B cell (primary cell): ENCODE measurements around the gene SMAD2. TPM values are rescaled to one million over a fixed set of nuclear protein-coding genes. Genes with fewer than 3 reads are reported as not detected.

Experiments
- ATAC-seq: fragments of 200-7000 bp; cut with Tn5 transposase; one replicate; pipeline ENCODE4 v1.10.0; 2021; ENCODE audit warnings: low read depth, mild to moderate bottlenecking, moderate number of reproducible peaks, moderate library complexity
- CTCF ChIA-PET: fragments of 350-600 bp; sonication (Branson Sonifier 250); formaldehyde crosslinking; loops from one replicate; lab custom pipeline; 2021; ENCODE audit warnings: antibody characterized with exemption, inconsistent platforms; lab: Charles Lee
- POLR2A ChIA-PET: fragments of 350-600 bp; sonication (Branson Sonifier 250); formaldehyde crosslinking; loops from one replicate; lab custom pipeline; 2021; ENCODE audit warnings: antibody characterized with exemption; lab: Charles Lee
- DNase-seq: peaks from one replicate; pipeline ENCODE4 v3.0.0; 2013
- H2AFZ ChIP-seq: 2 replicates; pipeline ENCODE4 v1.6.1; 2012; ENCODE audit warnings: mild to moderate bottlenecking, low read depth, low read length; ENCODE audit not compliant: insufficient read depth, poor library complexity, severe bottlenecking
- H3K27ac ChIP-seq, 2 donors: 1 replicate in 1 of 2; 2 replicates in 1 of 2; pipeline ENCODE4 v1.5.1; 2012 to 2013; ENCODE audit warnings: low read length in 2 of 2, mild to moderate bottlenecking in 2 of 2, moderate library complexity in 1 of 2
- H3K27me3 ChIP-seq, 4 experiments: fragments of 200-600 bp in 1 of 4; sonication (generic) in 1 of 4; replicated peaks in 1 of 4; 1 replicate in 2 of 4; 2 replicates in 2 of 4; pipeline versions ENCODE4 v1.6.1 to v1.7.0; 2013 to 2016; ENCODE audit warnings: low read length in 3 of 4, mild to moderate bottlenecking in 2 of 4, mixed read lengths in 1 of 4, moderate library complexity in 1 of 4; ENCODE audit not compliant: insufficient read depth in 4 of 4, control insufficient read depth in 3 of 4; ENCODE audit errors: control extremely low read depth in 1 of 4
- H3K36me3 ChIP-seq, 2 experiments: replicated peaks in 1 of 2; 1 replicate in 1 of 2; 2 replicates in 1 of 2; pipeline versions ENCODE4 v1.6.1 to v1.7.1; 2013; ENCODE audit warnings: low read length in 1 of 2; ENCODE audit not compliant: insufficient read depth in 2 of 2, control insufficient read depth in 1 of 2; ENCODE audit errors: control extremely low read depth in 1 of 2, extremely low read depth in 1 of 2
- H3K4me1 ChIP-seq, 2 donors: fragments of 200-600 bp in 1 of 2; sonication (generic) in 1 of 2; 1 replicate in 1 of 2; 2 replicates in 1 of 2; pipeline versions ENCODE4 v1.5.1 to v1.6.1; 2013 to 2017; ENCODE audit warnings: low read length in 2 of 2; ENCODE audit not compliant: control insufficient read depth in 2 of 2, insufficient read depth in 2 of 2
- H3K4me2 ChIP-seq: replicated peaks from 2 replicates; pipeline ENCODE3; 2012; ENCODE audit warnings: mild to moderate bottlenecking, low read depth, low read length; ENCODE audit not compliant: poor library complexity, severe bottlenecking
- H3K4me3 ChIP-seq, 5 experiments: fragments of 200-600 bp in 1 of 5; sonication (generic) in 1 of 5; 1 replicate in 3 of 5; 2 replicates in 2 of 5; pipeline versions ENCODE4 v1.5.1 to v1.7.0; 2011 to 2016; ENCODE audit warnings: low read length in 4 of 5, mild to moderate bottlenecking in 4 of 5, low read depth in 2 of 5, control low read depth in 1 of 5, moderate library complexity in 1 of 5; ENCODE audit not compliant: insufficient read depth in 1 of 5; ENCODE audit errors: control extremely low read depth in 1 of 5, extremely low read depth in 1 of 5
- H3K79me2 ChIP-seq: fragments of 200-600 bp; sonication (generic); one replicate; pipeline ENCODE4 v1.6.0; 2016; ENCODE audit warnings: low read length; ENCODE audit not compliant: control insufficient read depth, insufficient read depth
- H3K9ac ChIP-seq: fragments of 200-600 bp; sonication (generic); 2 replicates; pipeline ENCODE4 v1.6.1; 2017; ENCODE audit warnings: mild to moderate bottlenecking, low read length, moderate library complexity
- H3K9me3 ChIP-seq, 3 donors: one replicate each; pipeline versions ENCODE4 v1.6.1 to v1.7.1; 2013; ENCODE audit warnings: low read length in 2 of 3; ENCODE audit not compliant: control insufficient read depth in 2 of 3, insufficient read depth in 1 of 3; ENCODE audit errors: control extremely low read depth in 1 of 3
- H4K20me1 ChIP-seq: 2 replicates; pipeline ENCODE4 v1.6.0; 2012; ENCODE audit warnings: mild to moderate bottlenecking, low read length; ENCODE audit not compliant: insufficient read depth, control insufficient read depth, poor library complexity, severe bottlenecking
- H3K27ac Mint-ChIP-seq: one replicate; pipeline ENCODE4 v1.8.0; 2021; ENCODE audit warnings: mixed read lengths
- H3K27me3 Mint-ChIP-seq: one replicate; pipeline ENCODE4 v1.8.0; 2021; ENCODE audit warnings: mixed read lengths
- H3K4me1 Mint-ChIP-seq: one replicate; pipeline ENCODE4 v1.8.0; 2021; ENCODE audit warnings: mixed read lengths
- H3K4me3 Mint-ChIP-seq: one replicate; pipeline ENCODE4 v1.8.0; 2021; ENCODE audit warnings: mixed read lengths
- H3K9me3 Mint-ChIP-seq: one replicate; pipeline ENCODE4 v1.8.0; 2022; ENCODE audit warnings: mixed read lengths; ENCODE audit not compliant: insufficient read depth
- CTCF ChIP-seq: fragments of 200-600 bp; IDR thresholded peaks from one replicate; pipeline ENCODE4 v1.8.0; 2022; ENCODE audit warnings: antibody characterized with exemption, mild to moderate bottlenecking
- EZH2 ChIP-seq: IDR thresholded peaks from 2 replicates; pipeline ENCODE4 v1.6.1; 2012; ENCODE audit warnings: borderline replicate concordance, low read depth, mild to moderate bottlenecking, moderate library complexity, low read length; ENCODE audit not compliant: insufficient read depth, poor library complexity, severe bottlenecking
- WGBS: methylation state at CpG from one replicate; pipeline ENCODE4 v1.1.5; 2013; ENCODE audit warnings: missing lambda C conversion rate; ENCODE audit not compliant: insufficient coverage; 5-methylcytosine and 5-hydroxymethylcytosine counted together
- intact Hi-C: fragments of 100-400 bp; cut with micrococcal nuclease; formaldehyde crosslinking; loops from one replicate; pipeline ENCODE4 v1.10.0; 2022
- polyA plus RNA-seq: library from polyadenylated mRNA; depleted of rRNA; stranded (reverse); fragments of >200 nt; gene quantifications from 2 replicates; pipeline ENCODE4 v1.2.3, GENCODE V29; 2012
- total RNA-seq, 2 donors: library from RNA; stranded (reverse); fragments of 120-200 nt in 1 of 2; gene quantifications; 1 replicate in 1 of 2; 2 replicates in 1 of 2; pipeline versions ENCODE4 v1.2.3 to v1.2.4, GENCODE V29; 2013 to 2022

The SMAD2 gene
- total and polyA plus RNA-seq, 2 donors (not counting 1 experiment from before 2014, with no cell fraction given): 23.4 to 139 TPM

GRCh38 chr18:47777626-47778025, 152.8 kb downstream of the SMAD2 start:
- H3K4me3 Mint-ChIP-seq: no peak overlapping the region

GRCh38 chr18:47775961-47776360, 154.5 kb downstream of the SMAD2 start:
- H2AFZ ChIP-seq: no peak overlapping the region
- no peaks in the 10 kb centered on the region for H3K79me2 ChIP-seq
- H3K4me3 Mint-ChIP-seq: no peak overlapping the region
- TF ChIP-seq EZH2 (no peak), CTCF (no peak)
- H3K4me1 ChIP-seq: no peaks in the 10 kb centered on the region
- no peaks in the 10 kb centered on the region for H3K9me3 Mint-ChIP-seq
- H3K36me3 ChIP-seq: no peaks in the 10 kb centered on the region
- peaks cover 26% of the 10 kb centered on the region for H3K27me3 Mint-ChIP-seq
- H3K4me2 ChIP-seq: no peak overlapping the region
- no peak overlapping the region for H3K27ac Mint-ChIP-seq
- ChIA-PET POLR2A (no interaction called here), CTCF (no interaction called here)
- ATAC-seq (no peak), DNase-seq (no peak)
- H4K20me1 ChIP-seq: no peaks in the 10 kb centered on the region
- H3K27ac ChIP-seq: no peak overlapping the region
- H3K27me3 ChIP-seq: peaks cover 0 to 11% (median under 1%) of the 10 kb centered on the region in 4 experiments
- WGBS: 96% methylated on average over 4 of the region's 5 CpGs
- H3K4me1 Mint-ChIP-seq: no peaks in the 10 kb centered on the region
- H3K9me3 ChIP-seq: no peaks in the 10 kb centered on the region
- intact Hi-C loops: no loop called here
- no peak overlapping the region for H3K9ac ChIP-seq
- no peak overlapping the region for H3K4me3 ChIP-seq

More at GRCh38 chr18:47777626-47778025, 152.8 kb downstream of the SMAD2 start:
- Histone ChIP-seq H3K9ac (no peak overlapping the region), H3K9me3 (peaks cover 0 to 7% (median 0%) of the 10 kb centered on the region in 3 donors), H3K27me3 (peaks cover 0 to 4% (median under 1%) of the 10 kb centered on the region in 4 experiments), H3K27ac (no peak overlapping the region), H3K79me2 (no peaks in the 10 kb centered on the region), H3K4me1 (no peaks in the 10 kb centered on the region), H4K20me1 (no peaks in the 10 kb centered on the region), H3K4me3 (no peak overlapping the region), H3K36me3 (no peaks in the 10 kb centered on the region), H3K4me2 (no peak overlapping the region), H2AFZ (no peak overlapping the region)
- peaks cover 29% of the 10 kb centered on the region for H3K27me3 Mint-ChIP-seq
- CTCF ChIA-PET: no interaction called here
- no peaks in the 10 kb centered on the region for H3K9me3 Mint-ChIP-seq
- WGBS: no CpG with 5 or more reads among the region's 2 CpGs
- H3K4me1 Mint-ChIP-seq: no peaks in the 10 kb centered on the region
- intact Hi-C loops: no loop called here
- DNase-seq (no peak), ATAC-seq (no peak)
- no peak overlapping the region for H3K27ac Mint-ChIP-seq
- POLR2A ChIA-PET: no interaction called here
- TF ChIP-seq EZH2 (no peak), CTCF (no peak)
